Breast epithelium (tissue), 4 donors: Measurements from ENCODE around the gene CACNA1H. TPM values are rescaled to one million over a fixed set of nuclear protein-coding genes. Genes with fewer than 3 reads are reported as not detected.

Experiments
- DNase-seq, 2 donors: peaks; one replicate each; pipeline ENCODE4 v3.0.0-alpha.2; 2019; ENCODE audit warnings: low spot score in 2 of 2
- H3K27ac ChIP-seq, 2 donors: fragments of 200-600 bp; sonication (generic) in 1 of 2; one replicate each; pipeline ENCODE4 v1.5.1; 2016 to 2019; ENCODE audit warnings: mild to moderate bottlenecking in 1 of 2
- H3K27me3 ChIP-seq, 2 donors: fragments of 200-600 bp; sonication (generic) in 1 of 2; one replicate each; pipeline versions ENCODE4 v1.5.1 to v1.6.0; 2017 to 2019; ENCODE audit warnings: control low read depth in 1 of 2, mild to moderate bottlenecking in 1 of 2
- H3K36me3 ChIP-seq: fragments of 200-600 bp; one replicate; pipeline ENCODE4 v1.5.1; 2019
- H3K4me1 ChIP-seq, 2 donors: fragments of 200-600 bp; sonication (generic); one replicate each; pipeline ENCODE4 v1.5.1; 2016 to 2019; ENCODE audit warnings: control low read depth in 1 of 2
- H3K4me3 ChIP-seq, 3 donors: fragments of 200-600 bp; sonication (generic); 1 replicate in 2 of 3; 2 replicates in 1 of 3; pipeline ENCODE4 v1.5.1; 2016 to 2019; ENCODE audit warnings: mild to moderate bottlenecking in 3 of 3, moderate library complexity in 2 of 3
- H3K9me3 ChIP-seq, 2 donors: fragments of 200-600 bp; sonication (generic) in 1 of 2; one replicate each; pipeline ENCODE4 v1.5.1; 2016 to 2019; ENCODE audit warnings: control low read depth in 1 of 2
- POLR2A ChIP-seq: fragments of 450-650 bp; IDR thresholded peaks from one replicate; pipeline ENCODE4 v1.6.1; 2016; ENCODE audit warnings: antibody characterized with exemption, mild to moderate bottlenecking, moderate library complexity
- POLR2AphosphoS5 ChIP-seq, 3 donors: sonication (generic); formaldehyde crosslinking; IDR thresholded peaks; one replicate each; pipeline ENCODE4 v1.6.1; 2017; ENCODE audit warnings: antibody characterized with exemption in 3 of 3
- intact Hi-C: fragments of 100-400 bp; cut with DNase I; formaldehyde crosslinking; loops from one replicate; pipeline ENCODE4 v1.15.1; 2023; ENCODE audit warnings: low total_unique reads
- total RNA-seq, 3 donors: library from RNA; depleted of rRNA; stranded (reverse); fragments of >200 nt; gene quantifications; one replicate each; pipeline ENCODE4 v1.1.0, GENCODE V29; 2016
- TF ChIP-seq, protein P1 (sequence below), 3 donors: fragments of 450-650 bp; IDR thresholded peaks; one replicate each; pipeline ENCODE4 v1.5.1; 2016 to 2017; ENCODE audit warnings: antibody characterized with exemption in 3 of 3, mild to moderate bottlenecking in 3 of 3, moderate library complexity in 3 of 3

The CACNA1H gene
- 1 to 10 TPM; 1.6 to 2.5 (median 2.2) TPM for total RNA-seq

GRCh38 chr16:1152651-1153259 lies at the start of gene CACNA1H:
TSS of gene CACNA1H (plus strand) at chr16:1153106. CDS start at chr16:1153738, 632 bp downstream.
- intact Hi-C loops = no loop called here
- Histone ChIP-seq H3K27ac (no peak within 1 kb of the TSS), H3K9me3 (peaks cover 3% of the 10 kb centered on the region in 2 donors), H3K36me3 (no peaks in the 10 kb centered on the region), H3K4me3 (peak within 1 kb of the TSS; percentile 33 to 67 (median 50)), H3K4me1 (peaks cover 4 to 12% of the 10 kb centered on the region in 2 donors), H3K27me3 (peaks cover 11 to 85% of the 10 kb centered on the region in 2 donors)
- TF ChIP-seq, protein P1, sequence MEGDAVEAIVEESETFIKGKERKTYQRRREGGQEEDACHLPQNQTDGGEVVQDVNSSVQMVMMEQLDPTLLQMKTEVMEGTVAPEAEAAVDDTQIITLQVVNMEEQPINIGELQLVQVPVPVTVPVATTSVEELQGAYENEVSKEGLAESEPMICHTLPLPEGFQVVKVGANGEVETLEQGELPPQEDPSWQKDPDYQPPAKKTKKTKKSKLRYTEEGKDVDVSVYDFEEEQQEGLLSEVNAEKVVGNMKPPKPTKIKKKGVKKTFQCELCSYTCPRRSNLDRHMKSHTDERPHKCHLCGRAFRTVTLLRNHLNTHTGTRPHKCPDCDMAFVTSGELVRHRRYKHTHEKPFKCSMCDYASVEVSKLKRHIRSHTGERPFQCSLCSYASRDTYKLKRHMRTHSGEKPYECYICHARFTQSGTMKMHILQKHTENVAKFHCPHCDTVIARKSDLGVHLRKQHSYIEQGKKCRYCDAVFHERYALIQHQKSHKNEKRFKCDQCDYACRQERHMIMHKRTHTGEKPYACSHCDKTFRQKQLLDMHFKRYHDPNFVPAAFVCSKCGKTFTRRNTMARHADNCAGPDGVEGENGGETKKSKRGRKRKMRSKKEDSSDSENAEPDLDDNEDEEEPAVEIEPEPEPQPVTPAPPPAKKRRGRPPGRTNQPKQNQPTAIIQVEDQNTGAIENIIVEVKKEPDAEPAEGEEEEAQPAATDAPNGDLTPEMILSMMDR (IDR thresholded peaks at IDR 0.05) = no peak
- no peak for TF ChIP-seq POLR2AphosphoS5 (IDR thresholded peaks at IDR 0.05)
- no peak for TF ChIP-seq POLR2A
- DNase-seq = no peak

DNA sequence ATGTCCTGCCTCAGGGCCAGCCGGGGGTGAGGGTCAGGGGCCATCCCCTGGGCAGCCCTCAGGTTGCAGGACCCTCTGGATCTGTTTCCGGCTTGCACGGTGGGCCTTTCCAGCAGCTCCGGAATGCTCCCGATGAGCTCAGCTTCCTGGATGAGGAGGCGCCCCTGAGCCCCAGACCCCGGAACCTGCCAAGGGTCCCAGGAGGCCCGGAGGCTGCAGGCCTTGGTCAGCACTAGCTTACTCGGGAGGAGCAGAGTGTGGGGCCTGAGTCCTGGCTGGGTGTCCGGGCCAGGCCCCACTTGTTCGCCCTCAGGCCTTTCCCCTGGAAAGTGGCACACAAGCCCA lies 49.3 kb upstream of the CACNA1H start:
- Histone ChIP-seq H3K27ac (no peak overlapping the region), H3K9me3 (no peaks in the 10 kb centered on the region), H3K36me3 (no peaks in the 10 kb centered on the region), H3K4me1 (no peaks in the 10 kb centered on the region), H3K4me3 (no peak overlapping the region), H3K27me3 (peaks cover 12 to 97% of the 10 kb centered on the region in 2 donors)
- no peak for DNase-seq
- TF ChIP-seq, protein P1 (IDR thresholded peaks at IDR 0.05) = no peak
- no peak for TF ChIP-seq POLR2AphosphoS5 (IDR thresholded peaks at IDR 0.05)
- no peak for TF ChIP-seq POLR2A
- intact Hi-C loops = no loop called here

- DNase-seq = peak; percentile 35 to 71
- Histone ChIP-seq H3K27me3 (peaks cover 12 to 95% of the 10 kb centered on the region in 2 donors), H3K27ac (no peak overlapping the region), H3K36me3 (no peaks in the 10 kb centered on the region), H3K4me3 (no peak overlapping the region), H3K4me1 (no peaks in the 10 kb centered on the region), H3K9me3 (no peaks in the 10 kb centered on the region)
- intact Hi-C loops = no loop called here
- TF ChIP-seq POLR2A (no peak), POLR2AphosphoS5 (IDR thresholded peaks at IDR 0.05) (no peak)
- TF ChIP-seq, protein P1 (IDR thresholded peaks at IDR 0.05) = peak in 2 of 3 donors; percentile 53 to 61
Observed at GRCh38 chr16:1105888-1106620, 46.9 kb upstream of the CACNA1H start.

GRCh38 chr16:1106659-1107058 lies 46.2 kb upstream of the CACNA1H start:
- no peak for DNase-seq
- Histone ChIP-seq H3K4me3 (no peak overlapping the region), H3K4me1 (no peaks in the 10 kb centered on the region), H3K27me3 (peaks cover 12 to 93% of the 10 kb centered on the region in 2 donors), H3K27ac (no peak overlapping the region), H3K9me3 (no peaks in the 10 kb centered on the region), H3K36me3 (no peaks in the 10 kb centered on the region)
- TF ChIP-seq, protein P1 (IDR thresholded peaks at IDR 0.05) = no peak
- TF ChIP-seq POLR2AphosphoS5 (IDR thresholded peaks at IDR 0.05) (no peak), POLR2A (no peak)
- intact Hi-C loops = no loop called here

DNA sequence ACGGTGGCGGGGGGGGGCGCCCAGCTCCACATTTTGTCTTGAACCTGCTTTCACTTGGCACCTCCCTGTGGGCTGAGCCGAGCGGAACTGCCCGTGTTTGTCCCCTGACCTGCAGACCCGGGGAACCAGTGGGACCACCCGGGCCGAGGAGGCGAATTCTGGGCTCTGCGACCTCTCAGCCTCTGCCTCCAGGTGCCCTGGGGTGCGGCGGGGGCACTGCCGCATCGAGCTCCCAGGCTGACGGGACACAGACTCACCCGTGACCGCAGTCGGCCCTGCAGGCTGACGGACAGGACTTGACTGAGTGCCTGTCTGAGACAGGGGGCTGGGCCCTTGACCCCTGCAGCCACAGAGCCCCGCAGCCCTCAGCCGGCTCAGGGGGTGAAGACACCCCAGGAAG lies 45.8 kb upstream of the CACNA1H start:
- H3K4me3 ChIP-seq = no peak overlapping the region
- TF ChIP-seq POLR2AphosphoS5 (IDR thresholded peaks at IDR 0.05) (no peak), POLR2A (no peak)
- TF ChIP-seq, protein P1 (IDR thresholded peaks at IDR 0.05) = no peak
- intact Hi-C loops = no loop called here
- no peaks in the 10 kb centered on the region for H3K4me1 ChIP-seq
- H3K36me3 ChIP-seq = no peaks in the 10 kb centered on the region
- no peak overlapping the region for H3K27ac ChIP-seq
- H3K9me3 ChIP-seq = no peaks in the 10 kb centered on the region
- peaks cover 9 to 93% of the 10 kb centered on the region in 2 donors for H3K27me3 ChIP-seq
- DNase-seq = no peak
